T-helper 2 cell (primary cell): ENCODE measurements around the gene FAM53A.

Source experiments
- DNase-seq, 5 experiments: peaks; one replicate each; pipeline versions ENCODE4 v3.0.0 to v3.0.0-alpha.2; 2012 to 2022
- total RNA-seq, 2 donors: gene quantifications; one replicate each; lab custom pipeline; 2026; lab: John Stamatoyannopoulos, UW

FAM53A gene, protein sequence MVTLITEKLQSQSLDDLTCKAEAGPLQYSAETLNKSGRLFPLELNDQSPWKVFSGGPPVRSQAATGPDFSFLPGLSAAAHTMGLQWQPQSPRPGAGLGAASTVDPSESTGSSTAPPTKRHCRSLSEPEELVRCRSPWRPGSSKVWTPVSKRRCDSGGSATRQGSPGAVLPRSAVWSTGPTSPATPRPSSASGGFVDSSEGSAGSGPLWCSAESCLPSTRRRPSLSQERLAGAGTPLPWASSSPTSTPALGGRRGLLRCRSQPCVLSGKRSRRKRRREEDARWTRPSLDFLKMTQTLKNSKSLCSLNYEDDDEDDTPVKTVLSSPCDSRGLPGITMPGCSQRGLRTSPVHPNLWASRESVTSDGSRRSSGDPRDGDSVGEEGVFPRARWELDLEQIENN
- total RNA-seq, result 1.1 to 3.4 reads per million in 2 donors

DNA sequence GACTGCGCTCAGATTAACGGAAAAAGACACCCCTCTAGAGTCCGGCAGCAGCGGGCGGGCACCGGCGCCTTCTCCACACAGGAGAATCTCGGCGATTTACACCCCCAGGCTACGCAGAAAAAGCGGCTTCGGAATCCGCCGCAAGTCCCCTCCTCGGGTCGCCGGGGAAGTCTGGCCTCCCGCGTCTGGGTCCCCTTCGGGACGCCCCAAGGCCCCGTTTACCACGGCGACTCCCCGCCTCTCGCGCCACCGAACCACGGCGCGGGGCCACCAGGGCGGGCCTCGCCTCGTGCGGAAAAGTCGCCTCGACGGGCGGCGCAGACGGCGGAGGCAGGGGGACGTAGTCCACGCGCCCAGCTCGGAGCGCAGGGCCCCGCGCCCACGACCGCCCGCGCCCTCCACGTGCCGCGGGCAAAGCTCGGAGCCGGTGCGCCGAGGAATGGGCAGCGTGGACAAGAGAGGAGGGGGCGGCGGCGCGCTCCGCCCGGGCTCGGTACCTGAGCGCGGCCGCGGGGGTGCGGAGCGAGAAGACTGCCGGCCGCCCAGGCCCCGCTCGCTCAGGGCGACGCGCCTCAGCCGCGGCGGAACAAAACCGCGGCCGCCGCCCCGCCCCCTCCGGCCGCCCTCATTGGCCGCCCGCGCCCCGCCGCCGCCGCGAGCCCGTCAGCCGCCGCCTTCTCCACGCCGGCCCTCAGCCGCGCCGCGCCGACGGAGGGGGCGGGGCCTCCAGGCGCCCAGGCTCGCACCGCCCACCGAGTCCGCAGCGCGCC is at the start of gene FAM53A:
FAM53A (minus strand) TSS at position 578 of the 770 bp plus-strand sequence. CDS start 15,572 bp downstream, outside the sequence.
- peak in 3 of 5 experiments; percentile 85 to 93 (median 89) for DNase-seq

DNA sequence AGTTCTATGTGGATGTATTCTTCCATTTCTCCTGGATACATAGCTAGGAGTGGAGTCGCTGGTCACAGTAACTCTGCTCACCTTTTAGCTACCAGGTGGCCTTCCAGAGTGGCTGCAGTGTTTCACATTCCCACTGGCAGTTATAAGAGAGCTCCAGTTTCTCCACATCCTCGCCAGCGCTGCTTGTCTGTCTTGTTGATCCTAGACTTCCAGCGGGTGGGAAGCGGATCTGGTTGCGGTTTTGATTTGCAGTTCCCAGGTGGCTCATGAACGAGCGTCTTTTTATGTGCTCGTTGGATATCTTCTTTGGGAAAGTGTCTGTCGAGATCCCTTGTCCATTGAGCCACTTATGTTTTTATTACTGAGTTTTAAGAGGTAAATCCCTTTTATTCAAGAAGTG is 48.8 kb upstream of the FAM53A start:
- no peak for DNase-seq

DNA sequence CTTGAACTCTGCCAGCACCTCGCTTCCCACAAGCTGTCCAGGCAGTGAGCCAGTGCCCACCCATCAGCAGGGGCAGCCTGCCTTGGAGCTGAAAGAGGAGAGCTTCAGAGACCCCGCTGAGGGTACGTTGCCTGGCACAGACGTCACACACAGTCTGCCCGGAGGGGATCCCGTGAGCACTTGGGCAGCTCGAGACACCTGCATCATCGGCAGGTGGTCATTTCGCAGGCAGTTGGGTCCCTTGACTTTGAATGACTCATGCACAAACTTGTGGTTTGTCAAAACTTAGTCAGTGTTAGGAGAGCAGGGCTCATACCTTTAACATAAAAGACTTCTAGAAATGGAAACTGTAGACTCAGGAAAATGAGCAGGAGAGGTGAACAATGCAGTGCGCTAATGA is 47.1 kb upstream of the FAM53A start:
- peak in 1 of 5 experiments; percentile 44 for DNase-seq

DNA sequence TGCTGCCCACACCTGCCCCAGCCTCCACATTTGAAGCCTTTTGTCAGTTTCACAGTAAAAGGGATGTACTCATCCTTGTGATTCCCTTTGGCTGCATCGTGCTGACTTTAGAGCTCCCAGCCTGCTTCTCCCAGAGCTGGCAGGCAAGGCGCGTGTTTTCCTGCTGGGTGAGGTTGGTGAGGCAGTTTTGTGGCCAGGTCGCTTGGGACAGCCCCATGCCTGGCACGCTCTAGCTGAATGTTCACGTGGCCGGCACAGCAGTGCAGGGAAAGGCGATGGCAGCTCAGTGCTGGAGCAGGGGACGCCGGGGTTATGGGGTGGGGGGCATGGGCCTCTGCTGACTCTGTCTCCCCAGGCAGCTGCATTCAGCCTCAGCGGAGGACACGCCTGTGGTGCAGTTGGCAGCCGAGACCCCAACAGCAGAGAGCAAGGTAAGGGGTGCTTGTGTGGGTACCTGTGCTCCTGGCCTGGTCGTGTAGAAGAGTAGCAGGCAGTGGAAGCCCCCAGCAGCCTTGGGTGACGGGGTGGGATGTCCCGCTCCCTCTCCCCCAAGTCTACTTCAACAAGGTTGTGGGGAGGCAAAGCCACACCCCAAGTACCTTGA is 46.5 kb upstream of the FAM53A start:
- DNase-seq, result no peak

DNA sequence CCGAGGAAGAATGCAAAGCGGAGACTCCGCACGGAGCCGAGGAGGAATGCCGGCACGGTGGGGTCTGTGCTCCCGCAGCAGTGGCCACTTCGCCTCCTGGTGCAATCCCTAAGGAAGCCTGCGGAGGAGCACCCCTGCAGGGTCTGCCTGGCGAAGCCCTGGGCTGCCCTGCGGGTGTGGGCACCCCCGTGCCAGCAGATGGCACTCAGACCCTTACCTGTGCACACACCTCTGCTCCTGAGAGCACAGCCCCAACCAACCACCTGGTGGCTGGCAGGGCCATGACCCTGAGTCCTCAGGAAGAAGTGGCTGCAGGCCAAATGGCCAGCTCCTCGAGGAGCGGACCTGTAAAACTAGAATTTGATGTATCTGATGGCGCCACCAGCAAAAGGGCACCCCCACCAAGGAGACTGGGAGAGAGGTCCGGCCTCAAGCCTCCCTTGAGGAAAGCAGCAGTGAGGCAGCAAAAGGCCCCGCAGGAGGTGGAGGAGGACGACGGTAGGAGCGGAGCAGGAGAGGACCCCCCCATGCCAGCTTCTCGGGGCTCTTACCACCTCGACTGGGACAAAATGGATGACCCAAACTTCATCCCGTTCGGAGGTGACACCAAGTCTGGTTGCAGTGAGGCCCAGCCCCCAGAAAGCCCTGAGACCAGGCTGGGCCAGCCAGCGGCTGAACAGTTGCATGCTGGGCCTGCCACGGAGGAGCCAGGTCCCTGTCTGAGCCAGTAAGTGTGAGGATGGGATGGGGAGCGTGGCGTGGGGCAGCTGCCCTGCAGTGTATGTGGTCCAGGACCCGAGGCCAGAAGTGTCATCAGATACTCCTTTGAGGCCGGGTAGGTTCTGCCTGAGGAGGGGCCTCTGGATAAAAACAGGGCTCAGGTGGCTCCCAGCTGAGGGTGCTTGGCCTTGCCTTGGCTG is 44.2 kb upstream of the FAM53A start:
- DNase-seq, result no peak

DNA sequence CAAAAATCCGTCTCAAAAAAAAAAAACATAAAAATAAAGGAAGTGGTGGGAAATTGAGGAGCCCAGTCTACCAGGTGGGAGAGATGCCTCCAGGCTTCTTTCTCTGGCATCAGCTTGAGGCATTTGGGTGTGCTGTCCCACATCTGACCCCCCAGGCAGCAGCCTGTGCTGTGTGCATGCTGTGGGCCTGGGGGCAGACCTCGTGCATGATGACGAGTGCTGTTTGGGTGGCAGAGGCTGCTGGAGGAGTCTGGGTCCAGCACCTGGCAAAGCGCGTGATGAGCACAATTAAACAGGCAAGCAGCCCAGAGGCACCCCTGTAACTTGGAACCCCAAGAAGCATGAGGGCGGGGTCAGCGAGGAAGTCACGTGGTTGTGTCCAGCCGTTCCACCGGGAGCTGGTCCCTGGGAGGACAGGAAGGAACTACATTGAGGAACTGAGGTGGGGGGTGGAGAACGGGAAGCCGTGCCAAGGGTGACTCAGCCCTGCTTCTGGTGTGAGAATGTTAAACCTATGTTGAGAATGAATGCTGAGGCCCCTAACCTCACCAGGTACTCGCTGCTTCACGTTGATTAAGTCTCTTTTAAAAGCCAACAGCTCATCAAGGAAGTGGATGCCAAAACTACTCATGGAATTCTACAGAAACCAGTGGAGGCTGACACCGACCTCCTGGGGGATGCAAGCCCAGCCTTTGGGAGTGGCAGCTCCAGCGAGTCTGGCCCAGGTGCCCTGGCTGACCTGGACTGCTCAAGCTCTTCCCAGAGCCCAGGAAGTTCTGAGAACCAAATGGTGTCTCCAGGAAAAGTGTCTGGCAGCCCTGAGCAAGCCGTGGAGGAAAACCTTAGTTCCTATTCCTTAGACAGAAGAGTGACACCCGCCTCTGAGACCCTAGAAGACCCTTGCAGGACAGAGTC is 43.3 kb upstream of the FAM53A start:
- DNase-seq, result no peak

DNA sequence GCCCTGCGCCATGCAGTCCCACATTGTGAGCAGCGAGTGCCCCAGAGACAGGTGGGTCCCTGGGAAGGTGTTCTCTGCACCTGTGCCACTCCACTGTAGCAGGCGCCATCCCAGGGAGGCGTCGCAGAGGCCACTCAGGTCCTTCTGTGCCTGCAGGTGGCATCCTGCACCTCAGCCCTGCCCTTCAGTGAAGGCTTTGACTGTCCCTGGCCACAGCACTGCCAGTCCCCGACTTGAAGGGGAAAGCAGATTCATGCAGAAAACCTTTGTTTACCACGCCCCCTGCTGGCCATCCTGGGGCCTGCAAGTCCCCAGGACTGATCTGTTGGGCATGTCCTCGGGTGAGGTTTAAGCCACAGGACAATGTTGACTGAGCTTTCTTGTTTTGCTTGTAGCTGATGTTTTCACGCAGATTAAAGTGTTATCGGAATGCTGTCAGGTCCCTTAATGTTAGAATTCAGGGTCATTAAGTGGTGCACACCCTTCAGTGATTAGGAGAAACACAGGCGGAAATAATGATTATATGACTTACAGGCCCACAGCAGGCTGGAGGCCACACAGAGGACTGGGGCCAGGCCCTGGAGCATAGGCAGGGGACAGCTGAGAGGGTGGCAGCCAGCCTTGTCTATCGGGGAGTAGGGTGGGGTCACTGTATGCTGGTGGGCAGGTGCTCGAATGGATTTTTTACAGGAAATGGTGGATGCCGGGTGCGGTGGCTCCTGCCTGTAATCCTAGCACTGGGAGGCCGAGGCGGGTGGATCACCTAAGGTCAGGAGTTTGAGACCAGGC is 42.2 kb upstream of the FAM53A start:
- DNase-seq, result peak; percentile 70 to 91 (median 84)

DNA sequence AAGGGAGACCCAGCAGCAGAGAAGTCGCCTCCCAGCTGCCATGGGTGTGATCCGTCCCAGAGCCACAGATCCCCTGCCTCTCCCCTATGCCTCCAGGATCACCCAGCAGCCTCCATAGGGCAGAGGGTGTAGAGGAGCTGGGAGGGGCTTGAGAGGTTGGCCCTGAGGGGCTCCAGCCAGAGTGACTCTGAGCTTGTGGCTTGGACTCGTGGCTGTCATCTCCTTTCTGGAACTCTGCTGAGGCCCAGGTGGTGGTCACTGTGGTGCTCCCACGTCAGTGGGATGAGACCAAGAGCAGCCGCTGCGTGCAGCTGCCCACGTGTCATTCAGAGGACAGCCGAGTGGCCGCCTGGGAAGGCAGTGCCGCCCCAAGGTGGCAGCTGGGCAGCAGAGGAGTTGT is 41.4 kb upstream of the FAM53A start:
- DNase-seq, result no peak

DNA sequence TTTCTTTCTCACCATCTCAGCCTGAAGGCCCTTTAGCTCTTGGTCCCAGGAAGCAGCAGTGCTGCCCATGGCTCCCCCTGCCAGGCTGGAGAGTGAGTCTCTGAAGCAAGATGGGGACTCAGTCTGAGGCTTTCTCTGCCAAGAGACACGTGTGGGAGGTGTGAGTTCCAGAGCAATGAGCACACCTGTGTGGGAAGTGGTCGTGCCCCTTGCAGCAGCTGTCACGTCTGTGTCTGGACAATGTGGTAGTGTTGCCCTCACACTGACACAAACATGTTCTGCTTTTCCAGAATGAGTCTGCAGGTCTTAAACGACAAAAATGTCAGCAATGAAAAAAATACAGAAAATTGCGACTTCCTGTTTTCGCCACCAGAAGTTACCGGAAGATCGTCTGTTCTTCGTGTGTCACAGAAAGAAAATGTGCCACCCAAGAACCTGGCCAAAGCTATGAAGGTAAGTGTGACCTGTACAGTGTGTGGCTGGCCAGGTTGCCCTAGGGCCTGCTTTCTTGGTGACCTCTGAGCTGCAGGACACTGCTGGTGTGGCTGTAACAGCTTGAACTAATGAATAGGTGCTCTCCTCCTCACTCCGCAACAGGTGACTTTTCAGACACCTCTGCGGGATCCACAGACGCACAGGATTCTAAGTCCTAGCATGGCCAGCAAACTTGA is 39.2 kb upstream of the FAM53A start:
- peak in 3 of 5 experiments; percentile 36 to 81 (median 68) for DNase-seq

DNA sequence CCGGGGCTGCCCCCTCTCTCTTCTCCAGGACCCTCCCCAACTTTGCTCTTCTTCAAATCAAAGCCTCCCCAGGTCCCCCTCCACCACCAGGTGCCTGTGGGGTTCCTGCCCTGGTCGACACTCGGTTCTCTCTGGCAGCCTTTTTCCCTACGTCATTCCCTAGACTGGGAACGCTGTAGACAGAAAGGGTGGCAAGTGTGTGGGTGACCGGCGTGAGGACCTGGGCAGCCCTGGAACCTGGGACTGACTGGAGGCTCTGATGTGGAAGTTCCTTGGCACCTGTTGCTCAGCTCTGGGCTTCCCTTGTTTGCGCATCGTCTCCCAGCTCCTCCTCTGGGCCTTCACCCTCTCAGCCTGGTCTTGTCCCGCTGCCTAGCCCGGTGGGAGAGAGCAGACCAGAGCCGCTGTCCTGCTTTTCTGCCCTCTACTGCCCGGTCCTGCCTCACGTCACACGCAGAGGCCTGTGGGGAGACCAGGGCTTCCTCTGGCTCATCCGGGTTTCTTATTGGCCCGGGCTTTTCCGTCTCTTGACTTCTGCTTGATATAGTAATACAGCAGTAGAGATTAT is 38.5 kb upstream of the FAM53A start:
- DNase-seq, result no peak

DNA sequence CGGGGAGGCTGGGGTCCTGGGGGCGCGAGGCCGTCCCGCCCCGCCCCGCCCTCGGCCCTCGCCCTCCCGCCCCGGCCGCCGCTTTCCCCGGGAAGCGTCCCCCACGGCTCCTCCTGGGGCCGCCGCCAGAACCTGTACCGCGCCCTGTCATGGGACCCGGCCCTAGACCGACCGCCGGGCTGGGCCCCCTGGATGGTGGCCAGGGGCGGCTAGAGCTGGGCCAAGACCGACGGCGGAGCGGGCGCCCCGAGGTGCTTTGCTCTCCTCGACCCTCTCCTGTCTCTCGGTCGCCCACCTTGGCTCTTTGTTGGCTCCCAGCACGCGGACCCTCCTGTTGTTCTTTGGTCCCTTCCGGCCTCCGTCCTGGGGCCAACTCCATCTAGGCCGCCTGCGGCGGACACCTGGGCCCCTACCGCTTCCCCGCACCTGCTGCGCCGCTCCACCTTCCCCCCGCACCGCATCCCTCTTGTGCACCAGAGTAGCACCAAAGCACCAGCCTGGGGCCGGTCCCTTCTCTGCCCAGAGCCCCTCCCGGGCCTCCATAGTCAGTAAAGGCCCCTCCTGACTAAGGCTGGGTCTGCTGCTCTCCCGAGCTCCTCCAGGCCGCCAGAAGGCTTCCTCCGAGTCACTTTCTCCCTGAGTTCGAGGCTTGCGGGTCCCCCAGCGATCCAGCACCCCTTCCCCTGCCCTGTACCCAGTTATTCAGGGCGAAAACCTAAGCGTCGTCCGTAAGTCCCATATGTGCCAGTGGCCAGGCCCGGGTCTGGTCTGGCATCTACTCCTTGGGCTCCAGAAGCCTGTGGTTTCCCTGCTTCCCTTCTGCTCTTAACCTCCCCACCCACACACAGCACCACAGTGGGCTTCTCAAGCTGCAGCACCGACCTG is 37.8 kb upstream of the FAM53A start:
- DNase-seq, result no peak

DNA sequence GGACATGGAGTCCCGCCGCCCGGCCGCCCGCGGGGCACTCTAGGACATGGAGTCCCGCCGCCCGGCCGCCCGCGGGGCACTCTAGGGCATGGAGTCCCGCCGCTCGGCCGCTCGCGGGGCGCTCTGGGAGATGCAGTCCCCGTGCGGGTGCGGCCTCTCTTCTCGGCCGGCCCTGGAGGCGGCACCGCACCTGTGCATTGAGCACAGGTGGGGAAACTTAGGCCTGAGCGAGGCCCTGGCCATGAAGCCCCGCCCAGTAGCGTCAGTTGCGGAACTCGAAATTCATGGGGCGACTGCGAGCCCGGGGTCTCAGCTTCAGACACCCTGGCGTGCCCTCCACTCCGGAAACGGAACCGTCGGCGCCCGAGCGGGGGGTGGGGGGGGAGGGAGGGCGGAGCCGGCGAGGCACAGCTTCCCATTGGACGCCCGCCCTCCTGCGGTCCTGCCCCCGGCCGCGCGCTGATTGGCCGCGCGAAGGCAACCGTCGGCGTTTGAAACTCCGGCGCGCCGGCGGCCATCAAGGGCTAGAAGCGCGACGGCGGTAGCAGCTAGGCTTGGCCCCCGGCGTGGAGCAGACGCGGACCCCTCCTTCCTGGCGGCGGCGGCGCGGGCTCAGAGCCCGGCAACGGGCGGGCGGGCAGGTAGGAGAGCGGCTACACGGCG is 37.0 kb upstream of the FAM53A start, which contains the start of the genes TACC3 and TMEM129:
TACC3 (plus strand) TSS at position 519 of the 663 bp plus-strand sequence. CDS start 1,901 bp downstream, outside the sequence.
TMEM129 (minus strand) TSS at position 321 of the 663 bp plus-strand sequence. CDS start 486 bp downstream, outside the sequence.
- DNase-seq, result peak; percentile 87 to 98 (median 94)

DNA sequence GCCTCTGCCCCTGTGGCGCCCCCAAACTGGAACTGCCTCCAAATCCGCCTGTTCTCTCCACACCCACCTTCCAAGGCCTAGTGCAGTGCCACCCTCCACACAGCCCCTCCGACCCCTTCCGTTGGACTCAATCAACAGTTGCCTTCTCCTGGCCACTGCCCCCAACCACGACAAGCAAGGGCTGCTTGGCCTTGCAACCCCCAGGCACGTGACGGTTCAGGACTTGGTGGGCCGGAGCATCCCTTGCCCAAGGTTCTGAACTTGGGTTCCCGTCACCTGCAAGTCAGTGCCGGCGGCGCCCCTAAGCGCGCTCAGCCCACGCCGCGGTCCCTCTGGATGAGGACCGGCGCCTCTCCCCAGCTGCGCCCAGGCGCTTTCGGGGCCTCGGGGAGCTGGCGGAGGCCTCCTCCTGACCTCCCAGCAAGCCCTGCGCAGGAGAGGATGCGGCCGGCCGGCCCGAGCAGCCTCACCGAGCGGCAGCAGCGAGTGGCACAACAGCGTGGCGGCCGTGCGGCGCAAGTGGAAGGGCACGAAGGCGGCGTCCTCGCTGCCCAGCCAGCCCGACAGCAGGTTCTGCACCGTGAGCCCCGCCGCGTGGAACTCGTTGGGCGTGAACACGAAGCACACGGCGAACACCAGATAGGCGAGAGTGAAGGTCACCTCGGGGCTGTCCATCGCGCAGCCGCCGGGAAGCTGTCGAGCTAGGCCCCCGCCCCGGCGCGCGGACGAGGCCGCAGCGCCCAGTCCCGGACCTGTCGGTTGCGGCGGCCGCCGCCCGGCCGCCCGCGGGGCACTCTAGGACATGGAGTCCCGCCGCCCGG is 36.3 kb upstream of the FAM53A start:
- DNase-seq, result peak in 4 of 5 experiments; percentile 8 to 70 (median 32)

DNA sequence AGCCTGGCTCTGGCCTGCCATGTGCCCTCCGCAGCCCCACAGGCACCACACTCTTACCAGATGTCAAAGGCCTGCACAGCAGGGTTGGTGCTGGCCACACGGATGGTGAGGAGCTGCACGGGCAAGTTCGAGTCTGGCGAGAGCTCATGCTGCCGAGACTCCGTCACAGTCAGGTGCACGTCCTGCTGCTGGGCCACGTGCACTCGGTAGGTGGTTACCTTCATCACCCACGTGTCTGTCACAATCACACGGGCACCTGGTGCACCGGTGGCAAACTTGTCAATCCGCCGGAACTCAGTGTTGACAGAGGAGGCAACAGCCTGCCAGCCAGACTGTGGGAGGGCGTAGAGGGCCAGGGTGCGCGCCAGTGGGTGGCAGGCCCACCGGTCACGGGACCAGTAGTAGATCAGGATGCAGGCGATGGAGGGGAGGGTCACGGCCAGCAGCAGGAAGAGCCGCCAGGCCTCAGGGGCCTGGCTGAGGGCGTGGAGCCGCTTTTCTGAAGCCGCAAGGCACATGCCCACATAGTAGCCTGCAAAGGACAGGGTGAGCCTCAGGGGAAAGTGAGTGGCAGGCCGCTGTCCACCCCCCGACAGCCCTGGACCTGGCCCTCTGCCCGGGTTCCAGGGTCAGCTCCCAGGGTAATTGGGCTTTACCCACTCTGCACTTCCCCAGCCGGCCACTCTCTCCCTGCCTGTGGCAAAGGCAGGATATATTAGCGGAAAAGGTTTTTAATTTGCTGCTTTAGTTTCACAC is 34.2 kb upstream of the FAM53A start:
- no peak for DNase-seq
